ENCODE data around the gene TRIP12.

TRIP12 gene

DNA sequence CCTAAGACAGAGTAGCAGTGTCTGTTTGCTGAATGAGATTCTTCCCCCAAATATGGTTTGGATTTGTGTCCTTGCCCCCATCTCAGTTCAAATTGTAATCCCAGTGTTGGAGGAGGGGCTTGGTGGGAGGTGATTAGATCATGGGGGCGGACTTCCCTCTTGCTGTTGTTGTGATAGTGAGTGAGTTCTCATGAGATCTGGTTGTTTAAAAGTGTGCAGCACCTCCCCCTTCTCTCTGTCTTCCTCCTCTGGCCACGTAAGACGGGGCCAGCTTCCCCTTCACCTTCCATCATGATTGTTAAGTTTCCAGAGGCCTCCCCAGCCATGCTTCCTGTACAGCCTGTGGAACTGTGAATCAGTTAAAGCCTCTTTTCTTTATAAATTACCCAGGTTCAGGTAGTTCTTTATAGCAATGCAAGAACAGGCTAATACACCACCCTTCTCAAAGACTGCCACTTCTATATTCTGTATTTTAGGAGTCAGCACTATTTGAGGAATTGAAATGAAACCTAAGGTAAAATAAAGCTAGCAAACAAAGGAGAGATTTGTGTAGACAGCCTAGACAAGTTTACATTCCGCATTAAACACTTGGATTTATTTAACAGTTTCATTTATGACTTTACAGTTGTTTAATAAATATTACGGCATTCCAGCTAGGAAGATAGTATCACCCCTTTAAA is 22.1 kb upstream of the TRIP12 start:
- TF ChIP-seq ARNTL (CRISPR knock-in tag; IDR thresholded peaks at IDR 0.05; ENCODE audit: borderline replicate concordance, low read depth) (no peak), CSDC2 (CRISPR knock-in tag; IDR thresholded peaks at IDR 0.05) (no peak), TCF4 (CRISPR knock-in tag; IDR thresholded peaks at IDR 0.05; ENCODE audit: borderline replicate concordance) (no peak), ZNF8 (CRISPR knock-in tag; IDR thresholded peaks at IDR 0.05) (no peak), OSR1 (CRISPR knock-in tag; IDR thresholded peaks at IDR 0.05) (no peak), ESRRG (CRISPR knock-in tag; IDR thresholded peaks at IDR 0.05) (no peak), PPARA (CRISPR knock-in tag; IDR thresholded peaks at IDR 0.05; ENCODE audit: borderline replicate concordance) (no peak), BACH2 (CRISPR knock-in tag; IDR thresholded peaks at IDR 0.05; ENCODE audit: borderline replicate concordance) (no peak), ZFP3 (CRISPR knock-in tag; IDR thresholded peaks at IDR 0.05) (no peak)
- TF ChIP-seq, protein P1, sequence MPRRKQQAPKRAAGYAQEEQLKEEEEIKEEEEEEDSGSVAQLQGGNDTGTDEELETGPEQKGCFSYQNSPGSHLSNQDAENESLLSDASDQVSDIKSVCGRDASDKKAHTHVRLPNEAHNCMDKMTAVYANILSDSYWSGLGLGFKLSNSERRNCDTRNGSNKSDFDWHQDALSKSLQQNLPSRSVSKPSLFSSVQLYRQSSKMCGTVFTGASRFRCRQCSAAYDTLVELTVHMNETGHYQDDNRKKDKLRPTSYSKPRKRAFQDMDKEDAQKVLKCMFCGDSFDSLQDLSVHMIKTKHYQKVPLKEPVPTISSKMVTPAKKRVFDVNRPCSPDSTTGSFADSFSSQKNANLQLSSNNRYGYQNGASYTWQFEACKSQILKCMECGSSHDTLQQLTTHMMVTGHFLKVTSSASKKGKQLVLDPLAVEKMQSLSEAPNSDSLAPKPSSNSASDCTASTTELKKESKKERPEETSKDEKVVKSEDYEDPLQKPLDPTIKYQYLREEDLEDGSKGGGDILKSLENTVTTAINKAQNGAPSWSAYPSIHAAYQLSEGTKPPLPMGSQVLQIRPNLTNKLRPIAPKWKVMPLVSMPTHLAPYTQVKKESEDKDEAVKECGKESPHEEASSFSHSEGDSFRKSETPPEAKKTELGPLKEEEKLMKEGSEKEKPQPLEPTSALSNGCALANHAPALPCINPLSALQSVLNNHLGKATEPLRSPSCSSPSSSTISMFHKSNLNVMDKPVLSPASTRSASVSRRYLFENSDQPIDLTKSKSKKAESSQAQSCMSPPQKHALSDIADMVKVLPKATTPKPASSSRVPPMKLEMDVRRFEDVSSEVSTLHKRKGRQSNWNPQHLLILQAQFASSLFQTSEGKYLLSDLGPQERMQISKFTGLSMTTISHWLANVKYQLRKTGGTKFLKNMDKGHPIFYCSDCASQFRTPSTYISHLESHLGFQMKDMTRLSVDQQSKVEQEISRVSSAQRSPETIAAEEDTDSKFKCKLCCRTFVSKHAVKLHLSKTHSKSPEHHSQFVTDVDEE (CRISPR knock-in tag; IDR thresholded peaks at IDR 0.05) = no peak
- no peak for ATAC-seq

DNA sequence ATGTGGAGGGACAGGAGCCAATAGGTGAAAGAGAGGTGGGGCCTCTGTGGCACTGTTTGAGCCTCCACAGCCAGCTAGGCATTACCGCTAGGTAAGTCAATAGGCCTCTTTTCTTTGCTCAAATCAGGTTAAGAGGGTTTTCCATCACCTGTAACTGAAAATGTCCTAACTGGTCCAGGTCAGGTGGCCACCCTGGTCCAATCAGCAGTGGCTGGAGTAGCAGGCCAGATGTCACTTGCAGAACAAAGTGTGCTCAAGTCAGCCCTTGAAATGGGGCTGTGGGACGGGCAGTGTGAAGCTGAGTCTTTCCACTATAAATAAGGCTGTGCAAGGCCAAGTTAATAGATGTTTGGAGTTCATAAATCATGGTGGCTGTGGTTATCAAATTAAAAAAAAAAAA is 21.4 kb upstream of the TRIP12 start:
- ATAC-seq = no peak
- TF ChIP-seq ARNTL (CRISPR knock-in tag; IDR thresholded peaks at IDR 0.05; ENCODE audit: borderline replicate concordance, low read depth) (no peak), ZNF70 (CRISPR knock-in tag; IDR thresholded peaks at IDR 0.05) (no peak), CSDC2 (CRISPR knock-in tag; IDR thresholded peaks at IDR 0.05) (no peak), ZFP3 (CRISPR knock-in tag; IDR thresholded peaks at IDR 0.05) (no peak), TCF4 (CRISPR knock-in tag; IDR thresholded peaks at IDR 0.05; ENCODE audit: borderline replicate concordance) (no peak), ESRRG (CRISPR knock-in tag; IDR thresholded peaks at IDR 0.05) (no peak), ZC3H10 (CRISPR knock-in tag; IDR thresholded peaks at IDR 0.05) (no peak), ZFP30 (CRISPR knock-in tag; IDR thresholded peaks at IDR 0.05) (no peak), GLIS3 (CRISPR knock-in tag; IDR thresholded peaks at IDR 0.05) (no peak), SNAI2 (CRISPR knock-in tag; IDR thresholded peaks at IDR 0.05) (no peak), RARB (CRISPR knock-in tag; IDR thresholded peaks at IDR 0.05) (no peak), ZNF8 (CRISPR knock-in tag; IDR thresholded peaks at IDR 0.05) (no peak), ZNF565 (CRISPR knock-in tag; conservative IDR thresholded peaks at IDR 0.05; ENCODE audit: low read depth) (no peak)
- TF ChIP-seq, protein P2, sequence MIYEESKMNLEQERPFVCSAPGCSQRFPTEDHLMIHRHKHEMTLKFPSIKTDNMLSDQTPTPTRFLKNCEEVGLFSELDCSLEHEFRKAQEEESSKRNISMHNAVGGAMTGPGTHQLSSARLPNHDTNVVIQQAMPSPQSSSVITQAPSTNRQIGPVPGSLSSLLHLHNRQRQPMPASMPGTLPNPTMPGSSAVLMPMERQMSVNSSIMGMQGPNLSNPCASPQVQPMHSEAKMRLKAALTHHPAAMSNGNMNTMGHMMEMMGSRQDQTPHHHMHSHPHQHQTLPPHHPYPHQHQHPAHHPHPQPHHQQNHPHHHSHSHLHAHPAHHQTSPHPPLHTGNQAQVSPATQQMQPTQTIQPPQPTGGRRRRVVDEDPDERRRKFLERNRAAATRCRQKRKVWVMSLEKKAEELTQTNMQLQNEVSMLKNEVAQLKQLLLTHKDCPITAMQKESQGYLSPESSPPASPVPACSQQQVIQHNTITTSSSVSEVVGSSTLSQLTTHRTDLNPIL (CRISPR knock-in tag; IDR thresholded peaks at IDR 0.05; ENCODE audit: low read depth) = no peak
- TF ChIP-seq, protein P3, sequence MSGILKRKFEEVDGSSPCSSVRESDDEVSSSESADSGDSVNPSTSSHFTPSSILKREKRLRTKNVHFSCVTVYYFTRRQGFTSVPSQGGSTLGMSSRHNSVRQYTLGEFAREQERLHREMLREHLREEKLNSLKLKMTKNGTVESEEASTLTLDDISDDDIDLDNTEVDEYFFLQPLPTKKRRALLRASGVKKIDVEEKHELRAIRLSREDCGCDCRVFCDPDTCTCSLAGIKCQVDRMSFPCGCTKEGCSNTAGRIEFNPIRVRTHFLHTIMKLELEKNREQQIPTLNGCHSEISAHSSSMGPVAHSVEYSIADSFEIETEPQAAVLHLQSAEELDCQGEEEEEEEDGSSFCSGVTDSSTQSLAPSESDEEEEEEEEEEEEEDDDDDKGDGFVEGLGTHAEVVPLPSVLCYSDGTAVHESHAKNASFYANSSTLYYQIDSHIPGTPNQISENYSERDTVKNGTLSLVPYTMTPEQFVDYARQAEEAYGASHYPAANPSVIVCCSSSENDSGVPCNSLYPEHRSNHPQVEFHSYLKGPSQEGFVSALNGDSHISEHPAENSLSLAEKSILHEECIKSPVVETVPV (CRISPR knock-in tag; IDR thresholded peaks at IDR 0.05) = no peak
- TF ChIP-seq, protein P1 (CRISPR knock-in tag; IDR thresholded peaks at IDR 0.05) = no peak
- TF ChIP-seq, protein P4, sequence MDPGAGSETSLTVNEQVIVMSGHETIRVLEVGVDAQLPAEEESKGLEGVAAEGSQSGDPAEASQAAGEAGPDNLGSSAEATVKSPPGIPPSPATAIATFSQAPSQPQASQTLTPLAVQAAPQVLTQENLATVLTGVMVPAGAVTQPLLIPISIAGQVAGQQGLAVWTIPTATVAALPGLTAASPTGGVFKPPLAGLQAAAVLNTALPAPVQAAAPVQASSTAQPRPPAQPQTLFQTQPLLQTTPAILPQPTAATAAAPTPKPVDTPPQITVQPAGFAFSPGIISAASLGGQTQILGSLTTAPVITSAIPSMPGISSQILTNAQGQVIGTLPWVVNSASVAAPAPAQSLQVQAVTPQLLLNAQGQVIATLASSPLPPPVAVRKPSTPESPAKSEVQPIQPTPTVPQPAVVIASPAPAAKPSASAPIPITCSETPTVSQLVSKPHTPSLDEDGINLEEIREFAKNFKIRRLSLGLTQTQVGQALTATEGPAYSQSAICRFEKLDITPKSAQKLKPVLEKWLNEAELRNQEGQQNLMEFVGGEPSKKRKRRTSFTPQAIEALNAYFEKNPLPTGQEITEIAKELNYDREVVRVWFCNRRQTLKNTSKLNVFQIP (CRISPR knock-in tag; IDR thresholded peaks at IDR 0.05; ENCODE audit: borderline replicate concordance, low read depth) = no peak

Measured in SK-N-SH treated with all-trans-retinoic acid at 6 μM for 48 hours (cell line).